HG02981 (cell line): ENCODE data around the gene FOXK2.

ENCODE experiments used
- ATAC-seq: cut with Tn5 transposase; IDR thresholded peaks from one replicate; pipeline ENCODE4 v1.9.1; 2021; ENCODE audit warnings: mild to moderate bottlenecking, moderate library complexity; ENCODE audit not compliant: unreplicated experiment

The FOXK2 gene

DNA sequence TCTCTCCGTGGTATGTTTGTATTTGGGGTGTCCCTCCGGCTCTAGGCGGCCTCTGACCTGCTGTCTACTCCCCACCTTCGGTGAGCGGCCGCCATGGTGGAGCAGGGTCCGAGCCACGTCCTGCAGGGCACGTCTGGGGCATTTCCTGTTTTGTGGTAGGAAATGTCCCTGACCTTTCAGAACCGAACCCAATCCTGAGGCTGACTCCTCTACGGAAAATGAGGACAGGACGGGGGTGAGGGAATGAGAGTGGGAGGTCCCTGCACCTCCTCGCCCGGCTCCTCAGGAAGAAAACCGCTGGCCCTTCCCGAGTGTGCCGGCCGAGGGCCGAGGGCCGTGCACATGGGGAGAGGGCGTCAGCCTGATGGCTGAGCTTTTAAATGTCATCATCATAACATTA lies 83.0 kb downstream of the FOXK2 start:
- no peak for ATAC-seq

DNA sequence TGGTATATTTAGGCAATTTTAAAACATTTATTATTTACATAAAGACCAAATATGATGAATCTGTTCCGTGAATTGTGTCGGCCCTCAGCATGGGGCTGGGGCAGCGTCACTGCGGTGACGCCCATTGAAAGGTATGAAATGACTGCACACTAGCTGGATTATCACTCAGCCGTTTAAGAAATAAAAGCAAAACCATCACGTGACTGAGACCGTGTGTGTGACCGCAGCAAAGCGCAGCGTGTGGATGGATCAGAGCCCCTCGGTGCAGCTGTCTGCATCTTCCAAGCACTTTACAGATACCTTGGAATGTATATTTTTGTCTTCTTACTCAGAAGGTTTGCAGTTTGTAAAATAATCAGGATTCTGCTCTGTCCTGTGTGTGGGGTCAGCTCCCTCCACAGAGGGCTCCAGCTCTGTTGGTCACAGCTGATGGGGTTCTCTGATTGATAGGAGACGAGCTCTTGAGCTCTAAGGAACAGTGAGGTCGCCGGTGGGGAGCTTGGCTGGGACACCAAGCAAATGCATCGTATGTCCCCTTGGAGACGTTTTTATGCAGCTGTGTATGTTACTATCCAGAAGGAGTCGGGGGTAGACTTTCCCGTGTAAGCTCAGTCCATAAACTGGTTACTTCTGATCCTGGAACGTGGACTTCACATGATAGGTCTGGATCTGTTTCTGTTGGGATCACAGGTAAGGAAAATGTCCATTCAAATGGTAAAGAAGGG lies 83.6 kb downstream of the FOXK2 start:
- no peak for ATAC-seq

DNA sequence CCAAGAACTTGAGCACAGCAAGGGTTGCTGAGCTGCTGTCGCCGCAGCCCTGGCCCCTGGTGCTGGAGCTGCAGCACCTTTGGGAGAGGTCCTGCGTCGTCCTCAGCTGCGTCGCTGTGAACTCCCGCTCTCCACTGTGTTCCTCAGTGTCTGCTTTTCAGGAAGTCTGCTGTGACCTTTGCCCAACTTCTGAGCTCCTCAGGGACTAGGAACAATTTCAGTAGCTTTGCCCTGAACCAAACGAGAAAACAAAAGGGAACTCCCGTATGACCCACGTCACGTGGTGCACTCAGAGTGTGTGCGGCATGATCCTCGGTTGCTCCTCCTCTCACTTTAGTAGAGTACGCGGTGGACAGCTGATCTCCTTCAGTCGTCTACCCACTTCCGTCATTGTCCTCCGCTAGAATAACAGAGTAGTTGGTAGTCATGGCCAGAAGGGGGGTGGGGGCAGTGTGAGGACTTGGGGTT lies 84.5 kb downstream of the FOXK2 start:
- ATAC-seq = no peak

DNA sequence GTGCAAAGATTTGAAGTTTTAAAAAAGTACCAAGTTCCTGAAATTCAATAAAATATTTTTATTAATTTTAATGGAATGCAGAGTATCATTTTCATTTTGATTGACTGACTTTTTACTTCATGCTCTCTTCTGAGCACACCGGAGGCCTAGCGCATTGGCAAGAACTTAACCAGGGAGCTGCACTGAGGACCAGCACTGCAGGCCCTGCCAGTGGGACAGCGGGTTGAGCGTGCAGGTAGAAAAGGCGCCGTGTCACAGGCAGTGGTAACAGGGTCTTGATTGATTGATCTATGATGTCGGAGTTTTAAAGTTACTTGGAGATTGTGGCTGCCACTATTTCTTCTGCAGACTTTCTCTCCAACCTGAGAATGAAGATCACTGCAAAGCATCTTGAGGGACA lies 85.0 kb downstream of the FOXK2 start:
- no peak for ATAC-seq

DNA sequence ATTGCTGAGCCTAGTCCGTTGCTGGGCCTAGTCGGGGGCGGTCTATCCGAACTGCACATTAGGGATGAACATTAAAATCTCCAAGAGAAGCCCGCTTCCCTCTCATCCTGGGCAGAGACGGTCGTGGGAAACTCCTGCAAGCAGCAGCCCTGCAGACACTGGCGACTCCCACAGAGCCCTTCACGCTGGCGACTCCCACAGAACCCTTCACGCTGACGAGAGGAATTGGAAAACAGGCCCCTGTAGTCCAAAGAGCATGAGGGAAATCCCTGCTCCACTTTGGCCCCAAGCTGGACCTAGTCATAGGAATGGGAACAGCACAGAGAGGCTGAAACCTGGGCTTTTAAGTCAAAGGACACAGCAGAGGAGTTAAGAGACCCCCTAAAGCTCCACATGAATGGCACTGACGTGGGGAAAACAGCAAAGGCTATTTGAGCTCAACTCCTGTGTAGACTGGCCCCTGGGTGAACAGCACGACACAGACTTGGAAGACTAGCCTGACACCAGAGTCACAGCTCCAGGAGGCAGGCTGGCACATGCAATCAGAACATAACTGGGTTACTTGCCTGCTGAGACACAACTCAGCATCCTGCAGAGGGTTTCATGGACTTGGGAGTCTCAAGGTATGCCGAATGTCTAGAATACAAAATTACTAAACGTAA lies 86.5 kb downstream of the FOXK2 start:
- ATAC-seq = no peak

DNA sequence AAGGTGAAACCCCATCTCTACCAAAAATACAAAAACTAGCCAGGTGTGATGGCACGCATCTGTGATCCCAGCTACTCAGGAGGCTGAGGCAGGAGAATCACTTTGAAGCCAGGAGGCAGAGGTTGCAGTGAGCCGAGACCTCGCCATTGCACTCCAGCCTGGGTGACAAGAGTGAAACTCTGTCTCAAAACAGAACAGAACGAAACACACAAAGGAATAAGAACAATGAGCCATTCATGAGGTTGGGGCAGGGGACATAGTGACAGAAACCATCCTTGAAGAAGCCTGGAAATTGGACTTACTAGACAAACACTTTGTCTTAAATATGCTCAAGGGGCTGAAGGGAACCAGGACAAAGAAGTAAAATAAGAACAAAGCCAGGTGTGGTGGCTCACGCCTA lies 89.3 kb downstream of the FOXK2 start:
- no peak for ATAC-seq

GRCh38 chr17:82609655-82610054 lies 90.1 kb downstream of the FOXK2 start:
- ATAC-seq = no peak

GRCh38 chr17:82611140-82612058 lies 91.9 kb downstream of the FOXK2 start:
- ATAC-seq = no peak

- ATAC-seq = no peak
Observed at GRCh38 chr17:82613283-82614094, 94.0 kb downstream of the FOXK2 start.

DNA sequence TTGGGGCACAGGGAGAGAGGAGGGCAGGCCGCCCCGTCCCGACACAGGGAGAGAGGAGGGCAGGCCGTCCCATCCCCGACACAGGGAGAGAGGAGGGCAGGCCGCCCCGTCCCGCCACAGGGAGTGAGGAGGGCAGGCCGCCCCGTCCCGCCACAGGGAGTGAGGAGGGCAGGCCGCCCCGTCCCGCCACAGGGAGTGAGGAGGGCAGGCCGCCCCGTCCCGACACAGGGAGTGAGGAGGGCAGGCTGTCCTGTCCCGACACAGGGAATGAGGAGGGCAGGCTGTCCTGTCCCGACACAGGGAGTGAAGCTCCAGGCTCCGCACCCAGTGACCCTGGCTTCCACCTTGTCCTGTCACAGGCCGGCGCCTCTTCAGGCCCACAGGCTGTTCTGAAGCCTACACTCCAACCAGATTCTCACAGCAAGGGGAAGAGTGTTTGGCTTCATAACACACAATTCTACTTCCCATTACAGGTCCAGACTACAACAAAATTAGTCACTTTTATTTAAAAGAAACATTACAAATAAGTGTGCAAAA lies 94.6 kb downstream of the FOXK2 start:
- no peak for ATAC-seq

- no peak for ATAC-seq
Observed at GRCh38 chr17:82615084-82616020, 95.8 kb downstream of the FOXK2 start.

DNA sequence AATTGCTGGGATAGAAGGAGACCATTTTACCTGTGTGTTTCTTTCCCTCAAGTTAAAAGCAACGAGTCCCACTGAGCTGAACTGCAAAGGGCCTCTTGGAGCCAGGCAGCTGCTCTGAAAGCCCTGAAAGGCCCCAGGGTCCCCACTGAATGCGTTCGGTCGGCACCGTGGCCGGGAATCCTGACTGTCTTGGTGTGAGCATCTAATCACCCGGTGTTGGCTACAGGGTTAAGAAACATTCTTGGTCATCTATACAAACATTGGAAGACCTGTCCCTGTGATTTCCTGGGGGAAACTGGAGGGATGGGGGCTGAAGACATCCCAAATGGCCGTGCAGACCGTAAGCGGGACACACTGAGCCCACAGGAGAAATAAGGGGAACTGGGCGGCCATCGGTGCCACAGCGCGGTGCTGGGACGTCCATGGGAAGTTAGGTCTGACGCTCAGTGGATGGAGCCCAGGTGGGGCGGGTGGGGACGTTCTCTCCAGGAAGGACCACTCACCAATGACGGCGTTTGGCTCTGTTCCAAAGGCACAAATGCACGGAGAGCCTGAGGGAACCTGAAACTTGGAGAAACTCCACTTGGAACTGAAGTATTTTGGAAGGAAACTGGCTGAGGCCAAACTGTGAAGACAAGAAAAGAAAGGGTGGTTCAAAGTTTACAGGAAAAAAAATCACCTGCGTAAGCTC lies 96.6 kb downstream of the FOXK2 start:
- ATAC-seq = no peak

DNA sequence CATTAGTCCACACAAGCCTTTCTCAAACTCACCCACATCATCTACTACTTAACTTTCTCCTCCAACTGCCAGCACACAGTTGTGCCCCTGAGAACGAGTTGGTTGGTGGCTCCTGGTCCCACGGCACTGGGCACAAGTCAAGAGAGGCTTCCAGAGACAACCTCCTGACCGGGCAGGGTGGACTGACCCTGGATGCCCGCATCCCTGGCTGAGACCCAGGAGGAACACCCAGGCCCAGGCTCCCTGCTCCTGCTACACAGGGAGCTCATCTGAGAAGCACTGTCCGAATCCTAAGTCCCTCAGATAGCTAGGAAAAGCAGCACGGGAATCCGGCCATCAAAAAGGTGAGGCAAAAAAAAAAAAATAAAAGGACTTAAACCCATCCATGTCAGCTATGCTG lies 99.7 kb downstream of the FOXK2 start:
- no peak for ATAC-seq

DNA sequence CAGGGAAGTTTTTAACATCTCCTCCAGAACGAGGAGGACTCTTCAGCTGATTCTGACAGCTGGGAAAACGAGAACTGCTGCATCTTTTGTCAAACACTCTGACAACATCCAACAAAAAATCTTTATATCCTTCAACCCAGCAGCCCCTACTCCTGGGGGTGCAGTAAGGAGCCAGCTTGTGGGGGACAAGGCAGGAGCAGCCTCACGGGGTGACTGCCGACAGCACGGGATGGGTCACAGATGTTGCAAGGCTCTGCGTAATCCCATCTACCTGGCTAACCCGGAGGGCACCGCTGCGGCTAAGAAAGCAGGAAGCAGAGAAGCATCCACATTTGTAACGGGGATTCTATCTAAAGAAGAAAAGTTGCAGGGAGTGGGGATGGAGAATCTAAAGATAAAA lies 100.1 kb downstream of the FOXK2 start:
- ATAC-seq = no peak

GRCh38 chr17:82623707-82624106 lies 104.2 kb downstream of the FOXK2 start:
- ATAC-seq = no peak

DNA sequence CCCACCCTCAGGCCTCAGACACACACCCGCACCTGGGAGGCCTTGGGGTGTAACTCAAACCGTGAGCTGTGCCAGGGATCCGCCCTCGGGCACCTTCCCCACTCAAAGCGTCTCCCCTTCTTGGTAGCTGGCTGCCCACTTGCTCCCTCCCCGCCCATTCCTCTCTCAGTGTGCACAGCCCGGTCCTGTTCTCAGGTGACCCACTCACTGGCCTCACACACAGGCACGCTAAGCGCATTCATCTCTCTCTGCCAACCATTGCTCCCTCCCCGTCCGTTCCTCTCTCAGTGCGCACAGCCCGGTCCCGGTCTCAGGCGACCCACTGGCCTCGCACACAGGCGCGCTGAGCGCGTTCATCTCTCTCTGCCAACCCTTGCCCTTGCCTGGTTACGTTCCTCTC lies 107.9 kb downstream of the FOXK2 start:
- no peak for ATAC-seq

DNA sequence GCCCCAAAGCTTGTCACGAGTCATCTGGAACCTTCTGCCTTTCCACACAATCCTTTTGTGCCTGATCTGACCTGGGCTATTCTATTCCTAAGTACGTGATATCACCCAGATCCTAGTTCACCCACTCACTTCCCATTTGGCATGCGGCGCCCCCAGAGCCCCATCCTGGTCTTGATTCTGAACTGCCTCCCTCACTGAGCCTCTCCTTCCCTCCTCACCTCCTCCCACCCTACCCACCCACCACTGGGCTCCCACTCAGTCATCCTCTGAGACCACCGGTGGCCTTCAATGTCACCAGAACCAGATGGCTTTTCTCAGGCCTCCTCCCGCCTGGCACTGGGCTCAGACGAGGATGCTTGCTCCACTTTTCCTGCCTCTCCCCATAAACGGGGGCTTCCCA lies 110.2 kb downstream of the FOXK2 start:
- ATAC-seq = no peak

- ATAC-seq = no peak
Observed at GRCh38 chr17:82630212-82630611, 110.7 kb downstream of the FOXK2 start.

DNA sequence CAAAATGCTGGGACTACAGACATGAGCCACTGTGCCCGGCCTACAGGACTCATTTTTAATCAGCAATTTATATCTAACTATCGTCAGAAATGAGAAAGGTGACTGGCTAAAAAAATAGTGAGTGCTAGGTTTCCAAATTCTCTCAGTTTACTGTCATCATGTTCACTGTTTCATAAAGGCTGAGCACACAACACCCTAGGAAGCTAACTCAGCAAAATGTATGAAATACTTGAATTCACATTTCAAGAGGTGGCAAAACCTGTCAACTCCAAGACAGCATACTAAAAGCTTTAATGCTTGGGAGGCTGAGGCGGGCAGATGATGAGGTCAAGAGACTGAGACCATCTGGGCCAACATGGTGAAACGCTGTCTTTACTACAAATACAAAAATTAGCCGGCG lies 112.0 kb downstream of the FOXK2 start:
- no peak for ATAC-seq
